Left lobe of liver (tissue), 2 donors: ENCODE results near the gene CDKN2AIPNL. TPM values are rescaled to one million over a fixed set of nuclear protein-coding genes. Genes with fewer than 3 reads are reported as not detected.

Experiments used
- ATAC-seq: fragments of 200-7000 bp; cut with Tn5 transposase; one replicate; pipeline ENCODE4 v1.9.1; 2020; ENCODE audit warnings: mild to moderate bottlenecking, moderate library complexity
- DNase-seq: peaks from one replicate; pipeline ENCODE4 v3.0.0-alpha.2; 2020; ENCODE audit warnings: low spot score
- total RNA-seq: library from RNA; stranded (reverse); gene quantifications from one replicate; pipeline ENCODE4 v1.2.1, GENCODE V29; 2021
- donor health status: DM: no; HTN: no; CAD: no; lungs with moderate emphysema.
- donor health status: DM: no; HTN: yes; CAD: no.

The CDKN2AIPNL gene
- total RNA-seq, result 9.9 TPM

GRCh38 chr5:134411546-134412266, at the start of gene CDKN2AIPNL:
CDKN2AIPNL (minus strand) TSS chr5:134411881; CDS start chr5:134411854, 27 bp downstream.
- ATAC-seq (peak; percentile 87), DNase-seq (peak; percentile 94)

DNA sequence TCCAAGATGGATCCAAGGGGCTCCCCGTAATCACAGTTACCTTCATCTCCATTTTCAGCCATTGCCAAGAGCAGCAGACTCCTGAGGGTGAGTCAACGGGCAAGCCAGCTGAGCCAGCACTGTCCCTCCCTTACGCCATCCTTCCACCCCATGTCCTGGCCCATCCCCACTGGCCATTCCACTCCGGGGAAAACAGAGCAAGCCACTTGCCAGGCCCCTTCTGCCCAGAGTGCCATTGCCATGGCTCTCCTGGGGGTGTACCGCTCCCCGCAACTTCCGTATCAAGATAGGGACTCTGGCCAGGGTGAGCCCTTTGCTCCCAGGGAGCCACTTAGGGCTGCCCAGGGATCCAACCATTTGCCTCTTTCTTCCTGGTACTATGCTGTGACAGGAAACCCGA, 48.9 kb upstream of the CDKN2AIPNL start:
- ATAC-seq, result no peak
- DNase-seq, result no peak

- no peak for DNase-seq
- no peak for ATAC-seq
Observed at GRCh38 chr5:134459491-134459890, 47.8 kb upstream of the CDKN2AIPNL start.

DNA sequence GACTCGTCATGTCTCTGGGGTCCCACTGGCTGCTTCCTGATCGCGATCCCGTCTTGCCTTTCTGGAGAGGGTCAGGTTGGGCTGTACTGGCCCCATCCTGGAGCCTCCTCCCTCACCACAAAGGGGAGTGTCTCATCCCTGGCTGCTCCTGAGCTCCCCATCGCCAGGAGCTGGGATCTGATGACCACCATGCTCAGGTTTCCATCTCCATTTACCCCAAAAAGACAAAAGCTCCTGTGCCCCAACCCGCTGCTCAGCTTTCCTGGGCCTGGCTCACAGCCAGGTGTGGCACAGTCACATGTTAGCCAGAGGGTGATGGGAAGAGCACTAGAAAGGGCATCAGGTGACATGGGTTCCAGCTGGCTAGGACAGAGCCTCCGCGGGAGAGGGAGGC, 47.3 kb upstream of the CDKN2AIPNL start:
- no peak for DNase-seq
- ATAC-seq, result peak; percentile 34

GRCh38 chr5:134458234-134459009, 46.7 kb upstream of the CDKN2AIPNL start:
- DNase-seq (no peak), ATAC-seq (no peak)

GRCh38 chr5:134457801-134458200, 46.1 kb upstream of the CDKN2AIPNL start:
- ATAC-seq (no peak), DNase-seq (no peak)

DNA sequence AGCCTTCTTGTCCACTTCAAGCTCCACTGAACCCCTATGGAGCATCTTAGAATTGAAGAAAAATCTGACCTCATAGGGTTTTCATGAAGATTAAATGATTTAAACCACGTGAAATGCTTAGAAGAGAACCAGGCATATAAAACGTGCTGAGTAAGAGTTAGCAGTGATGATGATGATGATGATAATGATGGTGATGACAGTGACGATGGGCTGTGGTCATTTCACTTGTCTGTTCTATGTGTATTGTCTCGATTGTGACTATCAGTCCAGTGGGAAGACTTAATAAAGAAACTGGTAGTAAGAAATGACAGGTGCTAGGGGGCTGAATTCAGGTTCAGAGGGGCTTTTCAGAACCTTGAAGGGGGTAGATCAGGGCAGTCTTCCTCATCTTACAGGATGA, 45.1 kb upstream of the CDKN2AIPNL start:
- DNase-seq (no peak), ATAC-seq (no peak)

DNA sequence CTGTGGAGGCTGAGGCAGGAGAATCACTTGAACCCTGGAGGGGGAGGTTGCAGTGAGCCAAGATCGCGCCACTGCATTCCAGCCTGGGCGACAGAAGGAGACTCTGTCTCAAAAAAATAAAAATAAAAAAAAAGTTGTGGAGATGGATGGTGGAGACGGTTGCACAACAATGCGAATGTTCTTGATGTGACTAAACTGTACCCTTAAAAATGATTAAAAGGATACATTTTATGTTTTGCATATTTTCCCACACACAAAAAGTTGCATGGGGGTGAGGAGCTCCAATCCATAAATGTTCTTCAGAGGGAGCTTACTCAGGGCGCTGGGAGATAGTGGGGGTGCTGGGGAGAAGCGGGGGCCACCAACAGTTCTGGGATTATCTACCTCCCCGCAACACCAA, 43.8 kb upstream of the CDKN2AIPNL start:
- DNase-seq, result no peak
- ATAC-seq, result no peak

DNA sequence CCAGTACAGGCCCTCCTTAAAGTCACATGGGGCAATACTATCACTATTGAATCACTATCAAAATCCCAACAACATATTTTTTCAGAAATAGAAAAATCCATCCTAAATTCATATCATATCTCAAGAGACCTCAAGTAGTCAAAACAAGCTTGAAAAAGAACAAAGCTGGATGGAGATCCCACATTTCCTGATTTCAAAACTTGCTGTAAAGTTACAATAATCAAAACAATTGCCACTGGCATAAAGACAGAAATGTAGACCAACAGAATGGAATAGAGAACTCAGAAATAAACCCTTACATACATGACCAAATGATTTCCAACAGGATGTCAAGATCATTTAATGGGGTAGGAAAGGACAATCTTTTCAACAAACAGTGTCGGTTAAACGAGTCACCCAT, 41.3 kb upstream of the CDKN2AIPNL start:
- no peak for DNase-seq
- no peak for ATAC-seq

GRCh38 chr5:134451936-134452505, 40.3 kb upstream of the CDKN2AIPNL start:
- DNase-seq (no peak), ATAC-seq (peak; percentile 29)

GRCh38 chr5:134451225-134451935, 39.7 kb upstream of the CDKN2AIPNL start:
- ATAC-seq, result peak; percentile 19
- DNase-seq, result no peak

DNA sequence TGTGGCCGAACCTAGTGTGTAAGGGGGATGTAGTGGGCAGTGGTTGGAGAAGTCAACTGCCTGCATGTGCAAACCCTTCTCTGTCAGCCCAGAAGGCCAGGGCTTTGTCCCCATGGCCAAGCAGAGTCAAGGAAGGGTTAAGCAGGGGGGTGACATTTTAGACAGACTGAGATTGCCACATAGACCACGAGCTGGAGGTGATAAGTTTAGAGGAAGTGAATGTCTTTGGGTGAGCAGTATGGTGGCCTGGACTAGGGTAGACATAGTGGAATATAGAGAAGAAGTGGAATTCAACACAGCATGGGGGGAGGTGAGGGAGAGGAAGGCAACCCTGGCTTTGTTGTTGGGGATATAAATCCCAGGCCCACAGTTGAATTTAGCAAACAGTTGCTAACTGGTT, 38.7 kb upstream of the CDKN2AIPNL start:
- no peak for DNase-seq
- peak; percentile 19 for ATAC-seq

DNA sequence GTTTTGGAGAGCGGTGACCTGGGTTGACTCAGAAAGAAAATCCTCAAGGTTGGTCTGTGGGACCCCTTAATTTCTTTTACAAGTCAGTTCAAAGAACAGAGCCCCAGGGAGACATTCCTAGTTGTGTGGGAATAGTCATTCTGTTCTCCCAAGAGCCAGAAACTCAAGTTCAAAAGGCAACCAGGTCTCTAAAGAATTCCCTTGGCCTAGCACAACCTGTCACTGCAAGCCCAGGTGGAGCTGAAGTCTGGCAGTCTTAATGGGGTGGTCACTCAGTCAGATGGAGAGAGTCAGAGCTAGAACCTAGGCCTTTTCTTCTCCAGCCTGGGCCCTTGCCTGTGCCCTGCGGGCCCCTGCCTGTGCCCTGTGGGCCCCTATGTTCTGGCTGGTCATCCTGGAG, 37.5 kb upstream of the CDKN2AIPNL start:
- no peak for ATAC-seq
- no peak for DNase-seq

DNA sequence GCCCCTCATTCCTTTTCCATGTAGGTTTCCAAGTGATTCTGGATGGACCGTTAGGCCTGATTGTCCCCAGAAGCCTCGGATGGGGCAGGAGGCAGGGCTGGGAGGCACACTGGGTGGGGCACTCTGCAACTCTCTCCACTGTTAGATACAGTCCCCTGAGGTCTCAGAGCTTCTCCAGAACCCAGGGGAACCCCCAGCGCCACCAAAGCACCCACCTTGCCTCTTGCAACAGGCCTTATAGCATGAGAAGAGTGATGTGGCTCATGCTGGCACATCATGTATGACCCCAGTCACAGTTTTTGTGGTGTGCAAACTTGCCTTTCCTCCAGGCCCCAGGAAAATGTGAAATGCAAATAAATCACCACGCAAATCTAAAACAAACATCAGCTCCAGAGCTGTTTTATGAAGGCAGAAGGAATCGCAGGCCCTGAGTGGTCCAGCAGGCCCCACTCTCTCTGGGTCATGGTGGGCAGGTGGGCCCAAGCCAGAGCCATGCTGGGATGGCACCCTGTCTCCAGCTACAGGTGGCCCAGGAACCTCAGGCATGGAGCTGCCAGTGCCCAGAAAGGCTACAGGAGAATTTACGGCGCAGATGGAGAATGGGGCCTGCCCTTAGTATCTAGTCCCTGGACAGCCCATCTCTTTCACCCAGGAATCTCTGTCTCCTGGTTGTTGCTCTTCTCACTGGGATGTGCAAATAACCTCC, 36.3 kb upstream of the CDKN2AIPNL start:
- no peak for ATAC-seq
- DNase-seq, result no peak

DNA sequence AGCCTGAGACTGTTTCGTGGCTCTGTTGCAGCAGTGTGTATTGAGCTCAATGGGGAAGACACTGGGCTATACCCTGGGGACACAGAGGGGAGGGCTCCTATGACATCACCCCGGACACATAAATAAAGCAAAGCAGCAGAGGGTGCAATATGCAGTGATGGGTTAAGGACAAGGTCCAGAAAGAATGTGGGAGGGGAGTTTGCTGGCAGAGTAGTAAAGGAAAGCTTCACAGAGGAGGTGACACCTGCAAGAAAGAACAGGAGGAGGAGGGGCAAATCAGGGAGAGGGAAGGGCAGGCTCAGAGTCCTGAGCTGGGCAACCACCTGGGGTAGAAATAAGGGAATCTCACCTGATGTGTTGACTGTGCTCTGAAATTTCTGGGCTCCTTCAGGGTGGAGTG, 35.3 kb upstream of the CDKN2AIPNL start:
- DNase-seq (no peak), ATAC-seq (no peak)

- ATAC-seq (no peak), DNase-seq (no peak)
Observed at GRCh38 chr5:134445856-134446818, 34.5 kb upstream of the CDKN2AIPNL start.

DNA sequence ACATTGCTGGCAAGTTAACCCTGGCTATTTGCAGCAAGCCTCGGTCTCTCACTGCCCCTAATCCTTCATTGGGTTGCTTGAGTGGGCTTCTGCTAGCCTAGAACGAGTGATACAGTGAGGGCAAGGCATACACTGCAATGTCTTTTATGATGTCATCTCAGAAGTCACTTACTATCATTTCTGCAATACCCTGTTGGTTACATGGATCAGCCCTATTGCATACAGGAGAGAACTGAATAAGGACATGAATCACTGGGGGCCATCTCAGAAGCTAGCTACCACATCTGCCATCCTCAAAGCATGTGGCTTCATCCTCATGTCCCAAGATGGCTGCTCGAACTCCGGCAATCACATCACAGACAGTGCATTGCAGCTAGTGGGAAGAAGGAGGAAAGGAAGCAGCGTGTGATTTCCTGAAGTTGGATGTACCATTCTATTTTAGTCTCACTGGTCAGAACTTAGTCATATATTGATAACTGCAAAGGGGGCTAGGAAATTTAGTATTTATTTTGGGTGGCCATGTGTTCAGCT, 33.3 kb upstream of the CDKN2AIPNL start:
- ATAC-seq (no peak), DNase-seq (no peak)

- ATAC-seq (no peak), DNase-seq (no peak)
Observed at GRCh38 chr5:134440201-134440755, 28.6 kb upstream of the CDKN2AIPNL start.

- ATAC-seq (peak; percentile 89), DNase-seq (peak; percentile 98)
Observed at GRCh38 chr5:134439210-134439654, 27.6 kb upstream of the CDKN2AIPNL start.
